K562 (cell line): ENCODE data around the gene PTGIS. TPM values are rescaled to one million over a fixed set of nuclear protein-coding genes. Genes with fewer than 3 reads are reported as not detected.

Experiments used
- ARID3A ChIP-seq: IDR thresholded peaks from 2 replicates; pipeline ENCODE4 v1.6.1; 2012; ENCODE audit warnings: low read depth, low read length, improper control_type of control experiment, borderline replicate concordance
- ELK3 ChIP-seq: fragments of 450-650 bp; formaldehyde crosslinking; IDR thresholded peaks from 2 replicates; pipeline ENCODE4 v1.4.0; 2020; ENCODE audit warnings: mild to moderate bottlenecking
- KDM5B ChIP-seq: fragments of 200-600 bp; sonication (generic); IDR thresholded peaks from 2 replicates; pipeline ENCODE4 v1.6.1; 2012; ENCODE audit warnings: low read depth, mild to moderate bottlenecking, moderate library complexity, low read length, control low read depth, inconsistent platforms; ENCODE audit not compliant: insufficient replicate concordance
- POLR2H ChIP-seq: IDR thresholded peaks from 2 replicates; pipeline ENCODE4 v1.6.1; 2016; ENCODE audit warnings: missing genetic modification characterization, low read depth, mild to moderate bottlenecking, control low read depth, missing compliant biosample characterization, moderate library complexity
- SIN3A ChIP-seq, 2 experiments: fragments of 150-350 bp in 1 of 2; IDR thresholded peaks; 2 replicates each; pipeline ENCODE4 v1.6.1; 2011 to 2016; ENCODE audit warnings: borderline replicate concordance in 2 of 2, low read depth in 2 of 2, low read length in 2 of 2, mild to moderate bottlenecking in 2 of 2, moderate library complexity in 2 of 2; ENCODE audit not compliant: control insufficient read depth in 1 of 2
- SIRT6 ChIP-seq: IDR thresholded peaks from one replicate; pipeline ENCODE4 v1.6.1; 2012; ENCODE audit warnings: low read depth, mild to moderate bottlenecking, control low read depth, inconsistent platforms, low read length, moderate library complexity
- ZNF407 ChIP-seq: fragments of 450-650 bp; IDR thresholded peaks from 2 replicates; pipeline ENCODE4 v1.6.1; 2016; ENCODE audit warnings: low read depth
- ZNF589 ChIP-seq: fragments of 200-800 bp; sonication (Bioruptor generic); IDR thresholded peaks from 2 replicates; pipeline ENCODE4 v1.6.1; 2016; ENCODE audit warnings: low read depth, missing genetic modification characterization, missing compliant biosample characterization
- ZNF609 ChIP-seq: sonication (generic); formaldehyde crosslinking; IDR thresholded peaks from 2 replicates; pipeline ENCODE4 v1.8.1; 2023; ENCODE audit warnings: missing genetic modification reagents, mild to moderate bottlenecking, borderline replicate concordance
- polyA plus RNA-seq, 8 experiments: library from polyadenylated mRNA; depleted of rRNA in 4 of 8; stranded (reverse) in 5 of 8; unstranded in 3 of 8; fragments of >200 nt; fragmentation: Nextera tagmentation in 2 of 8; fragmentation: Illumina TruSeq in 1 of 8; extraction: Ambion mirVana in 2 of 8; extraction: Trizol in 1 of 8; gene quantifications; 2 replicates each; pipeline versions ENCODE4 v1.2.1 to v1.2.3, GENCODE V29; 2011 to 2014; ENCODE audit warnings: inconsistent platforms in 1 of 8, missing spikeins in 1 of 8
- total RNA-seq, 7 experiments: library from RNA; depleted of rRNA in 6 of 7; stranded (reverse); fragments of >200 nt in 6 of 7; fragmentation: Illumina TruSeq in 2 of 7; extraction: Trizol in 2 of 7; gene quantifications; 2 replicates each; pipeline versions ENCODE4 v1.2.1 to v1.2.3, GENCODE V29; 2011 to 2021; ENCODE audit warnings: low replicate concordance in 1 of 7

The PTGIS gene
- total and polyA plus RNA-seq, 9 of the 15 experiments (the other 6 are each of a cell fraction or from before 2014, with no cell fraction given) = not detected

GRCh38 chr20:49610691-49611538 is 43.0 kb upstream of the PTGIS start (continued):
- no peak for TF ChIP-seq KDM5B
- no peak for TF ChIP-seq POLR2H (tag)
- TF ChIP-seq ARID3A = no peak
- no peak for TF ChIP-seq ZNF609 (CRISPR knock-in tag)
- TF ChIP-seq ELK3 = no peak
- no peak for TF ChIP-seq SIRT6
- no peak for TF ChIP-seq ZNF589 (CRISPR knock-in tag)
- TF ChIP-seq SIN3A (IDR thresholded peaks at IDR 0.05; ENCODE audit: borderline replicate concordance in 2 of 2, control insufficient read depth in 1 of 2, low read depth in 2 of 2, low read length in 2 of 2) = no peak
- TF ChIP-seq ZNF407 = no peak
